MG63 (cell line): ENCODE results near the gene MADCAM1. TPM values are rescaled to one million over a fixed set of nuclear protein-coding genes. Genes with fewer than 3 reads are reported as not detected.

Experiments
- DNase-seq: peaks from one replicate; pipeline ENCODE4 v3.0.0-alpha.2; 2020
- H3K27me3 ChIP-seq: fragments of 250-450 bp; sonication (Bioruptor Pico); 2 replicates; pipeline ENCODE4 v1.5.1; 2020; ENCODE audit warnings: mild to moderate bottlenecking, moderate library complexity
- H3K36me3 ChIP-seq: fragments of 250-450 bp; sonication (Bioruptor Pico); 2 replicates; pipeline ENCODE4 v1.5.1; 2020; ENCODE audit warnings: mild to moderate bottlenecking, moderate library complexity
- H3K4me3 ChIP-seq: fragments of 250-450 bp; sonication (Bioruptor Pico); 2 replicates; pipeline ENCODE4 v1.5.1; 2020; ENCODE audit warnings: mild to moderate bottlenecking, moderate library complexity
- H3K9me3 ChIP-seq: fragments of 250-450 bp; sonication (Bioruptor Pico); 2 replicates; pipeline ENCODE4 v1.5.1; 2020; ENCODE audit warnings: mild to moderate bottlenecking, moderate library complexity
- total RNA-seq: library from RNA; depleted of rRNA; stranded (reverse); fragments of >200 nt; shearing (Covaris generic); gene quantifications from 2 replicates; pipeline ENCODE4 v1.2.3, GENCODE V29; 2014; ENCODE audit warnings: low replicate concordance

The MADCAM1 gene
- total RNA-seq, 1 experiment from 2014 or later: not detected

GRCh38 chr19:495402-496111 lies 729 bp upstream of the MADCAM1 start:
- H3K4me3 ChIP-seq: no peak overlapping the region
- DNase-seq: peak; percentile 52

GRCh38 chr19:496986-497385 lies 700 bp downstream of the MADCAM1 start:
- Histone ChIP-seq H3K27me3 (no peaks in the 10 kb centered on the region), H3K9me3 (no peaks in the 10 kb centered on the region), H3K36me3 (no peaks in the 10 kb centered on the region), H3K4me3 (no peak overlapping the region)
- no peak for DNase-seq

More at GRCh38 chr19:495402-496111, 729 bp upstream of the MADCAM1 start:
- H3K36me3 ChIP-seq: no peaks in the 10 kb centered on the region
- H3K9me3 ChIP-seq: no peaks in the 10 kb centered on the region
- no peaks in the 10 kb centered on the region for H3K27me3 ChIP-seq

- no peak for DNase-seq
- no peaks in the 10 kb centered on the region for H3K36me3 ChIP-seq
- H3K27me3 ChIP-seq: no peaks in the 10 kb centered on the region
- no peak overlapping the region for H3K4me3 ChIP-seq
- no peaks in the 10 kb centered on the region for H3K9me3 ChIP-seq
Measured at GRCh38 chr19:497491-497868, 1.2 kb downstream of the MADCAM1 start.

GRCh38 chr19:497869-498510 lies 1.7 kb downstream of the MADCAM1 start:
- Histone ChIP-seq H3K9me3 (no peaks in the 10 kb centered on the region), H3K27me3 (no peaks in the 10 kb centered on the region), H3K36me3 (no peaks in the 10 kb centered on the region), H3K4me3 (no peak overlapping the region)
- no peak for DNase-seq

- H3K36me3 ChIP-seq: no peaks in the 10 kb centered on the region
- no peaks in the 10 kb centered on the region for H3K27me3 ChIP-seq
- H3K9me3 ChIP-seq: no peaks in the 10 kb centered on the region
- DNase-seq: no peak
- no peak overlapping the region for H3K4me3 ChIP-seq
Measured at GRCh38 chr19:498511-498891, 2.2 kb downstream of the MADCAM1 start.

- H3K9me3 ChIP-seq: no peaks in the 10 kb centered on the region
- H3K27me3 ChIP-seq: no peaks in the 10 kb centered on the region
- DNase-seq: no peak
- no peak overlapping the region for H3K4me3 ChIP-seq
- H3K36me3 ChIP-seq: no peaks in the 10 kb centered on the region
Measured at GRCh38 chr19:498977-499623, 2.8 kb downstream of the MADCAM1 start.

GRCh38 chr19:501646-502045 lies 5.4 kb downstream of the MADCAM1 start:
- Histone ChIP-seq H3K4me3 (no peak overlapping the region), H3K9me3 (no peaks in the 10 kb centered on the region), H3K27me3 (no peaks in the 10 kb centered on the region), H3K36me3 (no peaks in the 10 kb centered on the region)
- DNase-seq: no peak

GRCh38 chr19:504616-505015 lies 8.3 kb downstream of the MADCAM1 start:
- H3K9me3 ChIP-seq: no peaks in the 10 kb centered on the region
- no peaks in the 10 kb centered on the region for H3K36me3 ChIP-seq
- H3K4me3 ChIP-seq: no peak overlapping the region
- H3K27me3 ChIP-seq: no peaks in the 10 kb centered on the region
- DNase-seq: no peak

GRCh38 chr19:506404-507285 lies 10.4 kb downstream of the MADCAM1 start:
- no peaks in the 10 kb centered on the region for H3K36me3 ChIP-seq
- peak; percentile 94 for DNase-seq
- no peaks in the 10 kb centered on the region for H3K9me3 ChIP-seq
- peak overlapping the region; percentile 97 for H3K4me3 ChIP-seq
- no peaks in the 10 kb centered on the region for H3K27me3 ChIP-seq

- Histone ChIP-seq H3K36me3 (no peaks in the 10 kb centered on the region), H3K9me3 (no peaks in the 10 kb centered on the region), H3K27me3 (no peaks in the 10 kb centered on the region), H3K4me3 (peak within 1 kb of the TSS; percentile 97)
- DNase-seq: peak; percentile 80
Measured at GRCh38 chr19:507286-508203, 11.3 kb downstream of the MADCAM1 start, which contains the start of gene TPGS1. Gene TPGS1, plus strand, starts transcription at chr19:507497. Its CDS starts 10 bp downstream, at chr19:507507.

- H3K9me3 ChIP-seq: no peaks in the 10 kb centered on the region
- no peaks in the 10 kb centered on the region for H3K27me3 ChIP-seq
- DNase-seq: no peak
- H3K36me3 ChIP-seq: no peaks in the 10 kb centered on the region
- peak overlapping the region; percentile 97 for H3K4me3 ChIP-seq
Measured at GRCh38 chr19:508204-509150, 12.2 kb downstream of the MADCAM1 start.

GRCh38 chr19:510606-511100 lies 14.4 kb downstream of the MADCAM1 start:
- H3K27me3 ChIP-seq: no peaks in the 10 kb centered on the region
- H3K4me3 ChIP-seq: no peak overlapping the region
- DNase-seq: peak; percentile 68
- H3K36me3 ChIP-seq: no peaks in the 10 kb centered on the region
- no peaks in the 10 kb centered on the region for H3K9me3 ChIP-seq

- no peaks in the 10 kb centered on the region for H3K9me3 ChIP-seq
- H3K27me3 ChIP-seq: no peaks in the 10 kb centered on the region
- DNase-seq: no peak
- no peaks in the 10 kb centered on the region for H3K36me3 ChIP-seq
- H3K4me3 ChIP-seq: no peak overlapping the region
Measured at GRCh38 chr19:511101-511851, 15.0 kb downstream of the MADCAM1 start.
